ENCODE results near the gene ME3.
A peak's percentile ranks its signal among the peaks of the same experiment; 100 is the strongest.
"Not testable (repeated sequence)": the region's sequence is repeated elsewhere in the genome, so short reads cannot be mapped to it uniquely, and the experiment has no call there.

Gene ME3

GRCh38 chr11:86438685-86439084 is 233.7 kb downstream of the ME3 start:
- Histone ChIP-seq H3K27me3 (ENCODE audit: insufficient read depth, insufficient read length) (no peaks in the 10 kb centered on the region), H3K4me3 (ENCODE audit: insufficient read length, low read depth) (no peak overlapping the region), H3K9ac (ENCODE audit: insufficient read length, low read depth) (no peak overlapping the region), H3K36me3 (ENCODE audit: insufficient read depth, insufficient read length, low read length) (no peaks in the 10 kb centered on the region), H3K4me1 (ENCODE audit: insufficient read depth, insufficient read length) (no peaks in the 10 kb centered on the region), H3K9me3 (ENCODE audit: insufficient read depth, low read length) (no peaks in the 10 kb centered on the region; the same call in 1 of the 2 replicates)
- DNase-seq (ENCODE audit: low read depth, low spot score) = no peak
- TF ChIP-seq ZNF274 (IDR thresholded peaks at IDR 0.05; ENCODE audit: low read depth, low read length) (no peak), YY1 (IDR thresholded peaks at IDR 0.05; ENCODE audit: insufficient read depth, insufficient read length) (no peak), SUZ12 (IDR thresholded peaks at IDR 0.05; ENCODE audit: extremely low read depth, insufficient read depth, insufficient read length) (no peak)

DNA sequence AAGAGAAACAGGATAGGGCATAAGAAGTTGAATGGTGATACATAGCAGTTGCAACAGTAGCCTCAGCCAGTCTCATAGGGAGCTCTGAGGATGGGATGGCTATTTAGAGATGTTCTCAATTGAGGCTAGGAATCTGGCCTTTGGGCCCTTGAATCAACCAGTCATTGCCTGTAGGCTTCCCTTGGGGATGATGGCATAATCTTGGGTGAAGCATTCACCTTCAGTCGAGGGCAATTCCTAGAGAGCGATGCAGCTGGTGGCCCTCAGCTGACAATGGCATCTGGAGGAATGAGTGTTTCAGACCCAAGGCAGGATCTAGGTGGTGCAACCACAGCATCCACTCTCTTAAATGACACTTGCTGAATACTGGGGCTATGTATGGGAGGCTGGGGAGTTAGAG is 236.7 kb downstream of the ME3 start:
- TF ChIP-seq YY1 (IDR thresholded peaks at IDR 0.05; ENCODE audit: insufficient read depth, insufficient read length) (no peak), ZNF274 (IDR thresholded peaks at IDR 0.05; ENCODE audit: low read depth, low read length) (no peak), SUZ12 (IDR thresholded peaks at IDR 0.05; ENCODE audit: extremely low read depth, insufficient read depth, insufficient read length) (no peak)
- H3K4me3 ChIP-seq (ENCODE audit: insufficient read length, low read depth) = no peak overlapping the region
- no peaks in the 10 kb centered on the region; the same call in 1 of the 2 replicates for H3K9me3 ChIP-seq (ENCODE audit: insufficient read depth, low read length)
- H3K4me1 ChIP-seq (ENCODE audit: insufficient read depth, insufficient read length) = no peaks in the 10 kb centered on the region
- no peak for DNase-seq (ENCODE audit: low read depth, low spot score)
- H3K27me3 ChIP-seq (ENCODE audit: insufficient read depth, insufficient read length) = no peaks in the 10 kb centered on the region
- no peaks in the 10 kb centered on the region for H3K36me3 ChIP-seq (ENCODE audit: insufficient read depth, insufficient read length, low read length)
- H3K9ac ChIP-seq (ENCODE audit: insufficient read length, low read depth) = no peak overlapping the region

- H3K4me1 ChIP-seq (ENCODE audit: insufficient read depth, insufficient read length); H3K9ac ChIP-seq (ENCODE audit: insufficient read length, low read depth); H3K4me3 ChIP-seq (ENCODE audit: insufficient read length, low read depth); H3K36me3 ChIP-seq (ENCODE audit: insufficient read depth, insufficient read length, low read length); H3K9me3 ChIP-seq (ENCODE audit: insufficient read depth, low read length); DNase-seq (ENCODE audit: low read depth, low spot score); H3K27me3 ChIP-seq (ENCODE audit: insufficient read depth, insufficient read length): not testable (repeated sequence)
Measured at GRCh38 chr11:86433361-86434095, 238.9 kb downstream of the ME3 start.

DNA sequence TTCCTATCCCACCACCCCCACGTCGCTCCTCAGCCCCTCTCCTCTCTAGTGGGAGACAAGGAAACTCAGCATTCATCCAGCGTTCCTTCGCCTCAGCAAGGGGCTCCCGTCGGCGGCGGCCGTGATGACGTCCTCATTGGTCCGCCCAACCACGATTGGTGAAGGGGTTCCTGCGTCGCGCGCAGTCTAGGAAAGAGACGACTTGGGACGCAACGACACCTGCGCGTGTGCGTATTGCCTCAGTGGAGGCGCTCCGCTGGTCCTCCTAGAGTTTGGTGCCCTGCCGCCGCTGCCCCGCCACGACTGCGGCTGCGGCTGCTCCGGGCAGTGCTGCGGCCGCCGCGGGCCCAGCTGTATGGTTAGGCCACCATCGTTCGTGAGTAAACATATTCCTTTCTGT is 241.2 kb downstream of the ME3 start:
- no peak for TF ChIP-seq ZNF274 (IDR thresholded peaks at IDR 0.05; ENCODE audit: low read depth, low read length)
- TF ChIP-seq SUZ12 (IDR thresholded peaks at IDR 0.05; ENCODE audit: extremely low read depth, insufficient read depth, insufficient read length) = no peak
- no peak for TF ChIP-seq YY1 (IDR thresholded peaks at IDR 0.05; ENCODE audit: insufficient read depth, insufficient read length)
- no peaks in the 10 kb centered on the region for H3K36me3 ChIP-seq (ENCODE audit: insufficient read depth, insufficient read length, low read length)
- H3K9me3 ChIP-seq (ENCODE audit: insufficient read depth, low read length) = no peaks in the 10 kb centered on the region; the same call in 1 of the 2 replicates
- H3K27me3 ChIP-seq (ENCODE audit: insufficient read depth, insufficient read length) = no peaks in the 10 kb centered on the region
- H3K4me3 ChIP-seq (ENCODE audit: insufficient read length, low read depth) = no peak overlapping the region
- H3K4me1 ChIP-seq (ENCODE audit: insufficient read depth, insufficient read length) = no peaks in the 10 kb centered on the region
- no peak overlapping the region for H3K9ac ChIP-seq (ENCODE audit: insufficient read length, low read depth)
- DNase-seq (ENCODE audit: low read depth, low spot score) = no peak

- no peaks in the 10 kb centered on the region for H3K36me3 ChIP-seq (ENCODE audit: insufficient read depth, insufficient read length, low read length)
- no peak overlapping the region for H3K4me3 ChIP-seq (ENCODE audit: insufficient read length, low read depth)
- no peak overlapping the region for H3K9ac ChIP-seq (ENCODE audit: insufficient read length, low read depth)
- no peak for TF ChIP-seq SUZ12 (IDR thresholded peaks at IDR 0.05; ENCODE audit: extremely low read depth, insufficient read depth, insufficient read length)
- no peak for TF ChIP-seq YY1 (IDR thresholded peaks at IDR 0.05; ENCODE audit: insufficient read depth, insufficient read length)
- no peak for TF ChIP-seq ZNF274 (IDR thresholded peaks at IDR 0.05; ENCODE audit: low read depth, low read length)
- H3K27me3 ChIP-seq (ENCODE audit: insufficient read depth, insufficient read length) = no peaks in the 10 kb centered on the region
- H3K4me1 ChIP-seq (ENCODE audit: insufficient read depth, insufficient read length) = no peaks in the 10 kb centered on the region
- H3K9me3 ChIP-seq (ENCODE audit: insufficient read depth, low read length) = no peaks in the 10 kb centered on the region
- no peak for DNase-seq (ENCODE audit: low read depth, low spot score)
Measured at GRCh38 chr11:86427441-86427840, 245.0 kb downstream of the ME3 start.

- H3K27me3 ChIP-seq (ENCODE audit: insufficient read depth, insufficient read length); H3K4me1 ChIP-seq (ENCODE audit: insufficient read depth, insufficient read length); H3K9ac ChIP-seq (ENCODE audit: insufficient read length, low read depth); DNase-seq (ENCODE audit: low read depth, low spot score); H3K36me3 ChIP-seq (ENCODE audit: insufficient read depth, insufficient read length, low read length); H3K9me3 ChIP-seq (ENCODE audit: insufficient read depth, low read length); H3K4me3 ChIP-seq (ENCODE audit: insufficient read length, low read depth): not testable (repeated sequence)
Measured at GRCh38 chr11:86423488-86423887, 248.9 kb downstream of the ME3 start.

GRCh38 chr11:86422371-86422770 is 250.0 kb downstream of the ME3 start:
- Histone ChIP-seq H3K9ac (ENCODE audit: insufficient read length, low read depth) (no peak overlapping the region), H3K36me3 (ENCODE audit: insufficient read depth, insufficient read length, low read length) (no peaks in the 10 kb centered on the region), H3K4me1 (ENCODE audit: insufficient read depth, insufficient read length) (no peaks in the 10 kb centered on the region), H3K9me3 (ENCODE audit: insufficient read depth, low read length) (no peaks in the 10 kb centered on the region), H3K27me3 (ENCODE audit: insufficient read depth, insufficient read length) (no peaks in the 10 kb centered on the region), H3K4me3 (ENCODE audit: insufficient read length, low read depth) (no peak overlapping the region)
- no peak for TF ChIP-seq SUZ12 (IDR thresholded peaks at IDR 0.05; ENCODE audit: extremely low read depth, insufficient read depth, insufficient read length)
- no peak for TF ChIP-seq ZNF274 (IDR thresholded peaks at IDR 0.05; ENCODE audit: low read depth, low read length)
- no peak for TF ChIP-seq YY1 (IDR thresholded peaks at IDR 0.05; ENCODE audit: insufficient read depth, insufficient read length)
- no peak for DNase-seq (ENCODE audit: low read depth, low spot score)

DNA sequence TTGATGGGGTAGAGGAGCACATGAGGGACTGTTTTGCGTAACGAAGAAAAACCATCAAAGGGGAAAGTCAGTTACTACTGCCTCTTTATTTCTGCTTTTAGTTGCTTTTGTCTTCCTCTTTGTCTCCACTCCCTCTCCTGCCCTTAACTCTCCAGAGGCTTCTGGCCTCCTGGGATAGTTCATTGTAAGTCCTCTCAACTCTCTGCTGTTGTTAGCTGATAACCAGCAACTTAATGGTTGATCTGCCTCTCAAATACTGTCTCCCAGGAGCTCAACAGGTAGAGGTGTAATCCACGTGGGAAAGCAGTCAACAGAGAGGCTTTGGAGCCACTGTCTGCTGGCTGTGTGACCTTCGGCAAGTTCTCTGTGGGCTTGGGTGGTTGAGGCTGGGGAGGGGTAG is 250.5 kb downstream of the ME3 start:
- H3K4me1 ChIP-seq (ENCODE audit: insufficient read depth, insufficient read length) = no peaks in the 10 kb centered on the region
- no peaks in the 10 kb centered on the region for H3K9me3 ChIP-seq (ENCODE audit: insufficient read depth, low read length)
- no peaks in the 10 kb centered on the region for H3K27me3 ChIP-seq (ENCODE audit: insufficient read depth, insufficient read length)
- TF ChIP-seq ZNF274 (IDR thresholded peaks at IDR 0.05; ENCODE audit: low read depth, low read length) (no peak), SUZ12 (IDR thresholded peaks at IDR 0.05; ENCODE audit: extremely low read depth, insufficient read depth, insufficient read length) (no peak), YY1 (IDR thresholded peaks at IDR 0.05; ENCODE audit: insufficient read depth, insufficient read length) (no peak)
- DNase-seq (ENCODE audit: low read depth, low spot score) = peak; percentile 5
- no peak overlapping the region for H3K4me3 ChIP-seq (ENCODE audit: insufficient read length, low read depth)
- H3K9ac ChIP-seq (ENCODE audit: insufficient read length, low read depth) = no peak overlapping the region
- H3K36me3 ChIP-seq (ENCODE audit: insufficient read depth, insufficient read length, low read length) = no peaks in the 10 kb centered on the region
